A549 (cell line): Measurements from ENCODE around the gene ENTPD6. TPM values are rescaled to one million over a fixed set of nuclear protein-coding genes. Genes with fewer than 3 reads are reported as not detected.

Experiments used
- ATAC-seq, 2 experiments: fragments of 200-7000 bp in 1 of 2; fragments of >200 bp in 1 of 2; cut with Nextera tagmentation in 1 of 2; cut with Tn5 transposase in 1 of 2; 3 replicates each; pipeline versions ENCODE4 v1.8.0 to v1.9.1; 2018 to 2020; ENCODE audit warnings: mild to moderate bottlenecking in 1 of 2, moderate library complexity in 1 of 2
- CTCF ChIA-PET: fragments of 300-600 bp; sonication (Branson Sonifier 250); formaldehyde crosslinking; extraction: SDS; loops from one replicate; lab custom pipeline; 2021; ENCODE audit warnings: antibody characterized with exemption, inconsistent platforms; lab: Yijun Ruan, JAX
- POLR2A ChIA-PET: fragments of 350-600 bp; formaldehyde crosslinking; extraction: SDS; loops from one replicate; lab custom pipeline; 2021; ENCODE audit warnings: antibody characterized with exemption, inconsistent platforms; lab: Yijun Ruan, JAX
- DNase-seq, 2 experiments: peaks; one replicate each; pipeline versions ENCODE4 v3.0.0 to v3.0.0-alpha.2; 2011 to 2016; ENCODE audit warnings: low read depth in 1 of 2, low spot score in 1 of 2
- FAIRE-seq: peaks from 2 replicates; lab custom pipeline; 2011; peaks lifted over from hg19 to GRCh38; lab: Jason Lieb, UNC
- H3K27ac ChIP-seq, 2 experiments: fragments of >200 bp; sonication (Bioruptor Twin); formaldehyde crosslinking; 3 replicates each; pipeline ENCODE4 v1.5.1; 2016 to 2017
- H3K4me1 ChIP-seq: fragments of >200 bp; sonication (Bioruptor Twin); formaldehyde crosslinking; 3 replicates; pipeline ENCODE4 v1.6.1; 2016
- H3K4me2 ChIP-seq: fragments of >200 bp; sonication (Bioruptor Twin); formaldehyde crosslinking; 3 replicates; pipeline ENCODE4 v1.6.1; 2016
- H3K4me3 ChIP-seq: fragments of >200 bp; sonication (Bioruptor Twin); formaldehyde crosslinking; 3 replicates; pipeline ENCODE4 v1.5.1; 2016
- H3K9me3 ChIP-seq: fragments of >200 bp; sonication (Bioruptor Twin); formaldehyde crosslinking; 3 replicates; pipeline ENCODE4 v1.6.1; 2016
- ATOH8 ChIP-seq: fragments of 250-450 bp; sonication (Bioruptor Pico); IDR thresholded peaks from 2 replicates; pipeline ENCODE4 v1.5.0; 2020; ENCODE audit warnings: low read depth, mild to moderate bottlenecking, moderate library complexity
- CBX2 ChIP-seq: fragments of 200-600 bp; sonication (generic); IDR thresholded peaks from 2 replicates; pipeline ENCODE4 v1.6.1; 2016; ENCODE audit warnings: low read depth, mild to moderate bottlenecking, borderline replicate concordance
- CEBPB ChIP-seq, 2 experiments: fragments of >200 bp in 1 of 2; sonication (Bioruptor Twin) in 1 of 2; formaldehyde crosslinking in 1 of 2; IDR thresholded peaks; 2 replicates each; pipeline ENCODE4 v1.6.1; 2012 to 2016
- CTCF ChIP-seq: fragments of >200 bp; sonication (Bioruptor Twin); formaldehyde crosslinking; IDR thresholded peaks from 3 replicates; pipeline ENCODE4 v1.5.1; 2016
- EHF ChIP-seq: fragments of 250-450 bp; sonication (Bioruptor Pico); IDR thresholded peaks from 2 replicates; pipeline ENCODE4 v1.5.0; 2020; ENCODE audit warnings: mild to moderate bottlenecking
- ELK1 ChIP-seq: fragments of 150-350 bp; IDR thresholded peaks from 2 replicates; pipeline ENCODE4 v1.6.1; 2014; ENCODE audit warnings: low read depth, mild to moderate bottlenecking, low read length
- FOSB ChIP-seq: fragments of 250-450 bp; sonication (Bioruptor Pico); IDR thresholded peaks from 2 replicates; pipeline ENCODE4 v1.5.0; 2020; ENCODE audit warnings: mild to moderate bottlenecking, moderate library complexity
- FOSL2 ChIP-seq, 2 experiments: fragments of 450-650 bp in 1 of 2; fragments of >200 bp in 1 of 2; sonication (Bioruptor Twin) in 1 of 2; formaldehyde crosslinking; IDR thresholded peaks; 2 replicates each; pipeline versions ENCODE4 v1.5.0 to v1.6.1; 2016 to 2020; ENCODE audit warnings: mild to moderate bottlenecking in 1 of 2, moderate library complexity in 1 of 2
- HOXB5 ChIP-seq: fragments of 250-450 bp; sonication (Bioruptor Pico); IDR thresholded peaks from 2 replicates; pipeline ENCODE4 v1.5.0; 2020; ENCODE audit warnings: mild to moderate bottlenecking, moderate library complexity
- JUN ChIP-seq, 2 experiments: fragments of >200 bp; sonication (Bioruptor Twin); formaldehyde crosslinking; IDR thresholded peaks; 2 replicates in 1 of 2; 3 replicates in 1 of 2; pipeline ENCODE4 v1.6.1; 2016 to 2017
- MAFK ChIP-seq: fragments of 450-650 bp; IDR thresholded peaks from 2 replicates; pipeline ENCODE4 v1.6.1; 2014; ENCODE audit not compliant: partially characterized antibody
- MAX ChIP-seq: IDR thresholded peaks from 2 replicates; pipeline ENCODE4 v1.6.1; 2012
- MAZ ChIP-seq: fragments of 150-350 bp; IDR thresholded peaks from 2 replicates; pipeline ENCODE4 v1.6.1; 2014; ENCODE audit warnings: antibody characterized with exemption, low read depth, low read length, borderline replicate concordance
- MYC ChIP-seq: IDR thresholded peaks from 2 replicates; pipeline ENCODE4 v1.6.1; 2012; ENCODE audit warnings: mild to moderate bottlenecking, inconsistent platforms, low read length, improper control_type of control experiment, borderline replicate concordance
- NFE2L2 ChIP-seq: fragments of 150-350 bp; conservative IDR thresholded peaks from 2 replicates; pipeline ENCODE4 v1.6.1; 2014; ENCODE audit warnings: low read length
- NR3C1 ChIP-seq: fragments of >200 bp; sonication (Bioruptor Twin); formaldehyde crosslinking; IDR thresholded peaks from 3 replicates; pipeline ENCODE4 v1.6.1; 2017
- REST ChIP-seq: fragments of 200-600 bp; sonication (generic); IDR thresholded peaks from 2 replicates; pipeline ENCODE4 v1.6.1; 2016; ENCODE audit warnings: antibody characterized with exemption, mild to moderate bottlenecking, moderate library complexity
- RFX5 ChIP-seq: fragments of 450-650 bp; IDR thresholded peaks from 2 replicates; pipeline ENCODE4 v1.7.1; 2014; ENCODE audit warnings: antibody characterized with exemption, mild to moderate bottlenecking, moderate library complexity
- SMC3 ChIP-seq: fragments of >200 bp; sonication (Bioruptor Twin); formaldehyde crosslinking; IDR thresholded peaks from 3 replicates; pipeline ENCODE4 v1.6.1; 2018; ENCODE audit warnings: inconsistent platforms
- TFCP2L1 ChIP-seq: fragments of 250-450 bp; sonication (Bioruptor Pico); IDR thresholded peaks from 2 replicates; pipeline ENCODE4 v1.5.0; 2021; ENCODE audit warnings: mild to moderate bottlenecking
- USF2 ChIP-seq: fragments of 450-650 bp; IDR thresholded peaks from 2 replicates; pipeline ENCODE4 v1.6.1; 2014; ENCODE audit warnings: antibody characterized with exemption
- ZC3H11A ChIP-seq: fragments of 450-650 bp; IDR thresholded peaks from 2 replicates; pipeline ENCODE4 v1.6.1; 2014; ENCODE audit warnings: antibody characterized with exemption, mild to moderate bottlenecking
- ZFP36 ChIP-seq: fragments of 450-650 bp; IDR thresholded peaks from 2 replicates; pipeline ENCODE4 v1.6.1; 2014; ENCODE audit warnings: borderline replicate concordance; ENCODE audit not compliant: partially characterized antibody
- ZNF302 ChIP-seq: fragments of 250-450 bp; sonication (Bioruptor Pico); IDR thresholded peaks from 2 replicates; pipeline ENCODE4 v1.9.0; 2021; ENCODE audit warnings: inconsistent platforms, mild to moderate bottlenecking, moderate library complexity
- WGBS: methylation state at CpG from one replicate; pipeline ENCODE4 v1.1.6; 2017; ENCODE audit errors: missing lambda C conversion rate; 5-methylcytosine and 5-hydroxymethylcytosine counted together
- polyA plus RNA-seq, 4 experiments: library from polyadenylated mRNA; depleted of rRNA in 3 of 4; stranded (reverse); fragments of >200 nt; fragmentation: RNase III in 1 of 4; extraction: RNeasy Plus Mini Kit Qiagen cat#74134 plus additional on column Dnase treatment in 1 of 4; gene quantifications; 2 replicates in 3 of 4; 3 replicates in 1 of 4; pipeline ENCODE4 v1.2.3, GENCODE V29; 2011 to 2017

ENTPD6 gene
- polyA plus RNA-seq, 2 of the 4 experiments (the other 2 are of a cell fraction): 85.7 to 87.0 TPM

GRCh38 chr20:25188218-25188617 lies 7.3 kb upstream of the ENTPD6 start (continued):
- TF ChIP-seq FOSB (CRISPR knock-in tag) (no peak), USF2 (no peak), MYC (no peak), CBX2 (no peak), HOXB5 (CRISPR knock-in tag) (no peak), JUN (IDR thresholded peaks at IDR 0.05) (no peak), MAFK (no peak), SMC3 (no peak)

- WGBS: 75% methylated on average over 1 of the region's 1 CpG
- ChIA-PET POLR2A (no interaction called here), CTCF (interaction anchor here (0.6 to 2.6 kb wide), 8 partner anchors 12 to 208 kb away, joined by 3 to 8 read pairs (median 3); no protein-coding TSS in a partner anchor)
- ATAC-seq (no peak), FAIRE-seq (no peak), DNase-seq (no peak)
- no peak overlapping the region for H3K4me2 ChIP-seq
- peaks cover 4% of the 10 kb centered on the region; the same call in 2 of the 3 replicates for H3K9me3 ChIP-seq
- H3K27ac ChIP-seq: no peak overlapping the region
- TF ChIP-seq CBX2 (no peak), ELK1 (no peak), ZFP36 (no peak), RFX5 (no peak), EHF (no peak), CEBPB (IDR thresholded peaks at IDR 0.05) (no peak), MAZ (no peak), JUN (IDR thresholded peaks at IDR 0.05) (no peak), MAX (no peak), ZC3H11A (no peak), NR3C1 (no peak), FOSL2 (IDR thresholded peaks at IDR 0.05) (no peak), FOSL2 (CRISPR knock-in tag; IDR thresholded peaks at IDR 0.05) (no peak), ATOH8 (CRISPR knock-in tag) (no peak), REST (no peak), TFCP2L1 (CRISPR knock-in tag) (no peak), NFE2L2 (no peak), ZNF302 (CRISPR knock-in tag) (no peak), CTCF (no peak)
- H3K4me1 ChIP-seq: no peaks in the 10 kb centered on the region
- H3K4me3 ChIP-seq: no peak overlapping the region
Measured at GRCh38 chr20:25191051-25191450, 4.5 kb upstream of the ENTPD6 start.
